Measurements from ENCODE around the gene ARHGEF4. TPM values are rescaled to one million over a fixed set of nuclear protein-coding genes. Genes with fewer than 3 reads are reported as not detected.

The ARHGEF4 gene
- total and polyA plus RNA-seq, 8 donors, result 16.3 to 58.2 (median 19.8) TPM

- no peak overlapping the region for H3K4me3 ChIP-seq
- WGBS, 2 donors, result 86 to 90% methylated on average over 12 of the region's 12 CpGs
- no peaks in the 10 kb centered on the region for H3K27me3 ChIP-seq
- no peaks in the 10 kb centered on the region for H3K4me1 ChIP-seq
- ATAC-seq (no peak), FAIRE-seq (no peak), DNase-seq (peak in 2 of 6 donors; percentile 11 to 53)
- H3K9me3 ChIP-seq, result no peaks in the 10 kb centered on the region
- no peak overlapping the region for H3K27ac ChIP-seq
- intact Hi-C loops (cut with DNase I), result no loop called here
- TF ChIP-seq CTCF (IDR thresholded peaks at IDR 0.05), result no peak
- H3K36me3 ChIP-seq, result no peaks in the 10 kb centered on the region
Observed at GRCh38 chr2:130848526-130849210, 12.0 kb downstream of the ARHGEF4 start.

- no peaks in the 10 kb centered on the region for H3K36me3 ChIP-seq
- H3K4me1 ChIP-seq, result no peaks in the 10 kb centered on the region
- intact Hi-C loops (cut with DNase I), result no loop called here
- FAIRE-seq (no peak), DNase-seq (peak in 4 of 6 donors; percentile 18 to 44 (median 36)), ATAC-seq (peak; percentile 35 to 69 (median 62))
- H3K27me3 ChIP-seq, result no peaks in the 10 kb centered on the region
- TF ChIP-seq CTCF (IDR thresholded peaks at IDR 0.05), result no peak
- no peaks in the 10 kb centered on the region for H3K9me3 ChIP-seq
- WGBS, 2 donors, result 58% methylated on average over 10 of the region's 10 CpGs
- H3K27ac ChIP-seq, result no peak overlapping the region
- H3K4me3 ChIP-seq, result no peak overlapping the region
Observed at GRCh38 chr2:130849896-130850787, 13.4 kb downstream of the ARHGEF4 start.

GRCh38 chr2:130850788-130851623, 14.3 kb downstream of the ARHGEF4 start:
- Histone ChIP-seq H3K36me3 (no peaks in the 10 kb centered on the region), H3K27me3 (no peaks in the 10 kb centered on the region), H3K4me1 (no peaks in the 10 kb centered on the region), H3K9me3 (no peaks in the 10 kb centered on the region), H3K4me3 (no peak overlapping the region), H3K27ac (no peak overlapping the region)
- no peak for TF ChIP-seq CTCF (IDR thresholded peaks at IDR 0.05)
- FAIRE-seq (no peak), ATAC-seq (no peak), DNase-seq (peak in 2 of 6 donors; percentile 16 to 56)
- intact Hi-C loops (cut with DNase I), result no loop called here
- 89 to 93% methylated on average over 24 to 26 of the region's 26 CpGs for WGBS, 2 donors

GRCh38 chr2:130851624-130852382, 15.1 kb downstream of the ARHGEF4 start:
- intact Hi-C loops (cut with DNase I), result no loop called here
- Histone ChIP-seq H3K27me3 (no peaks in the 10 kb centered on the region), H3K27ac (no peak overlapping the region), H3K4me1 (no peaks in the 10 kb centered on the region), H3K9me3 (no peaks in the 10 kb centered on the region), H3K36me3 (no peaks in the 10 kb centered on the region), H3K4me3 (no peak overlapping the region)
- DNase-seq (peak in 2 of 6 donors; percentile 10 to 27), ATAC-seq (no peak), FAIRE-seq (no peak)
- 68 to 78% methylated on average over 14 of the region's 14 CpGs for WGBS, 2 donors
- no peak for TF ChIP-seq CTCF (IDR thresholded peaks at IDR 0.05)
